HG03025 (cell line): ENCODE data around the gene FLRT1.

Experiments
- ATAC-seq: cut with Tn5 transposase; IDR thresholded peaks from one replicate; pipeline ENCODE4 v1.9.1; 2021; ENCODE audit warnings: mild to moderate bottlenecking, moderate library complexity; ENCODE audit not compliant: unreplicated experiment, low FRiP score

The FLRT1 gene

GRCh38 chr11:64005691-64006090, 30.0 kb upstream of the FLRT1 start:
- ATAC-seq: no peak

- ATAC-seq: no peak
Measured at GRCh38 chr11:64006398-64006797, 29.3 kb upstream of the FLRT1 start.

DNA sequence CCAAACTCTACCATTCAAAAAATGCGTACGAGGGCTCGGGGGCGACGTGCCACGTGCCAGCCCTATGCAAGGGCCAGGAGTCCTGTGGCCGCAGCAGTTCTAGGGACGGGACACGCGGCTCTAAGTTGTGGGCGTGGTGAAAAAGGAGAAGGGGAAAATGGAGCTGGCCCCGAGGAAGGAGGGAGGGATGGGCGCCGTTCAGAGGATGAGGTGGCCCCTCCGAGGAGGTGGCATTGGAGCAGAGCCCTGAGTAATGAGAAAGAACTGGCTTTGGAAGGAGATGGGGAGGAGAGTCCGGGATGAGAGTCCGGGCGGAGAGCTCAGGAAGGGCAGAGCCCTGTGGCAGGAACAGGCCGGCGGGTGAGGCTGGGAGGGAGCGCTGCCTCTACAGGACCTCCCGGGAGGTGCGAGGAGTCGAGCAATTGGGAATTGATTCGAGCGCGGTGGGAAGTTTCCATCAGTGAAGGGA, 28.5 kb upstream of the FLRT1 start:
- ATAC-seq: no peak

- no peak for ATAC-seq
Measured at GRCh38 chr11:64007629-64008282, 28.0 kb upstream of the FLRT1 start.

- ATAC-seq: no peak
Measured at GRCh38 chr11:64008283-64008913, 27.3 kb upstream of the FLRT1 start.

DNA sequence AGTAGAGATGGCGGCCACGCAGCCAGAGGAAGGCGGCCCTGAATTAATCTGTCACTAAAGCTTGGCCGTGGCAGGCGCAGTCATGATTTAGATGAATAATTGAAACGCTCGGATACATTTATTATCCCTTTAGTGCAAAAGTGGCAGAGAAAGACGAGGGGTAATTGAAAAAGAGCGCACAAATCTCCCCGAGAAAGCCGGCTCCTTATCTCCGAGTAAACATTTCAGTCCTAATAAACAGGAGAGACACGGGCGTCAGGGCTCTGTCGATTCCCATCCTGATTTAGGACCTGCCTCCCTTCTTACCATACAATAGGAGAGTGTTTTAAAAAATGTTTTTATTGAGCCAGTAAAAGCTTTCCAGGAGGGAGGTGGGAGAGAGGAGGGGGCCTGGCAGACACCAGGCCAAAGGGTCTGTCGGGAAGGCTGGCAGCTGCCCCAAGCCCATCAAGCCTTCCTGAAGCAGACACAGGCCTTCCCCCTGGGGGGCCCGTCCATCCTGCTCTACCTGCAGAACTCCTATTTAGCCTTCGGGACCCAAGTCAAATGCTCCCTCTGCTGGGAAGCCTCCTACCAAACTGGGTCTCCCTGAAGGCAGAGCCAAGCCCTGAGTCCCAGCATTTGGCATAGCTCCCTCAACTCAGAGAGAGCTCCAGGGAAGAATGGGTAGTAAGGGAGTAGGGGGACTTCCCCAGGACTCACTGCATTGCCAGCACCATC, 26.7 kb upstream of the FLRT1 start:
- no peak for ATAC-seq

DNA sequence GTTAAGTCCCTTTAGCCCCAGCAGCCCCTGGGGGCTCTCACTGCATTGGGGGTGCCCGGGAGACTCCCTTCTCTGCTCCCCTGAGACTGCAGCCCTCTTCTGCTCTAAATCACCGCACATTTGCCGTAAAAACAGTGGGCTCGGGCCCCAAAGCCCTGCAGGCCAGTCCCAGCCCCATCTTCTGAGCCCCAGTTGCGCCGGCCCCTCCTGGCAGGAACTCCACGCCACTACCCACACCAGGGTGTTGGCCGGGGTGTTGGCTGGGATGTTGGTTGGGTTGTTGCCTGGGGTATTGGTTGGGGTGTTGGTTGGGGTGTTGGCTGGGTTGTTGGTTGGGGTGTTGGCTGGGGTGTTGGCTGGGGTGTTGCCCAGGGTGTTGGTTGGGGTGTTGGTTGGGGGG, 26.0 kb upstream of the FLRT1 start:
- ATAC-seq: no peak

DNA sequence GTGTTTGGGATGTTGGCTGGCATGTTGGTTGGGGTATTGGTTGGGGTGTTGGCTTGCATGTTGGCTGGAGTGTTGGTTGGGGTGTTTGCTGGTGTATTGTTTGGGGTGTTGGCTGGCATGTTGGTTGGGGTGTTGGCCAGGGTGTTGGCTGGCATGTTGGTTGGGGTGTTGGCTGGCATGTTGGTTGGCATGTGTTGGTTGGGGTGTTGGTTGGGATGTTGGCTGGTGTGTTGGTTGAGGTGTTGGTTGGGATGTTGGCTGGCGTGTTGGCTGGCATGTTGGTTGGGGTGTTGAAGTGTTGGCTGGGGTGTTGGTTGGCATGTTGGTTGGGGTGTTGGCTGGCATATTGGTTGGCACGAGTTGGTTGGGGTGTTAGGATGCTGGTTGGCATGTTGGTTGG, 24.9 kb upstream of the FLRT1 start:
- ATAC-seq: no peak

GRCh38 chr11:64011371-64011770, 24.4 kb upstream of the FLRT1 start:
- no peak for ATAC-seq

- no peak for ATAC-seq
Measured at GRCh38 chr11:64013141-64013896, 22.4 kb upstream of the FLRT1 start.

- no peak for ATAC-seq
Measured at GRCh38 chr11:64014356-64014755, 21.4 kb upstream of the FLRT1 start.

- no peak for ATAC-seq
Measured at GRCh38 chr11:64015510-64015909, 20.2 kb upstream of the FLRT1 start.

DNA sequence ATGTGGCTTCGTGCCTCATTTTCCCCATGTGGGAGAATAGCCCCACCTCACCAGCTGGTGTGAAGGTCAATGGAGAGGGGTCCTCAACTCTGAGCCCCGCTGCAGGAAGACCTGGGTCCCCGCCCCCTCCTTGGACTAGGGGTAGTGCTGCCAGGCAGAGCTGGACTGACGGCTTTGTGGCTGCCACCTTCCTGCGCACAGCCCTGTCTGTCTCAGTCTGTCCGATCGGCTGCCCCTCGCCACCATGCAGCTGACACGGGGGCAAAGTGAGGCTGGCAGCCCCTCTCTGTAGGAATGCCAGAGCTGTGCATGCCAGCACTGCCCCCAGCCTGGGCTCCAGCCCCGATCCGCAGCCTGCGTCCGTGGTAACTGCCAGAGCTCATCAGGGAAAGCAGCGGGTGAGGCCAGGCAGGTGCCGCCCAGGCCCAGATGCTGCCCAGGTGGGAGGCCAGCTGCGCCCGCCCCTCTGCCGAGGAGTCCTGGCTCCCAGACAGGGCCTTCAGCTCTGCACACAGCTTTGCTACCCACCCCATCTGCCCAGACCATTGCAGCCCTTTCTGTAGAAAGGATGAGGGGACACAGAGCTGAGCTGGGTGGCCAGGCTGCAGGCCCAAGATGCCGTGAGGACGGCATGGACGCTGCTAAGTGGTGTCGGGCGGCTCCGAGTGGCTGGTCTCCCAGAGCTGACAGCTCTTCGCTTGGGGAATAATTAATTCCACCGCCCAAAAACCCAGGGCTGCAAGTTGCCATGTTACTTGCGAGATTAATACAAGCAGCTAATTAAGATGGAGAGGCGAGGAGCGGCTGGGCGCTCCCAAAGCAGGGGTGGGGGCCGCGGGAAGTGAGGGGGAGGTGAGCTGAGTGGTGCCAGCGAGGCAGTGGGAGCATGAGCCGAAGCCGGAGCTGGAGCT, 19.5 kb upstream of the FLRT1 start:
- ATAC-seq: no peak

GRCh38 chr11:64017945-64018224, 17.8 kb upstream of the FLRT1 start:
- no peak for ATAC-seq

DNA sequence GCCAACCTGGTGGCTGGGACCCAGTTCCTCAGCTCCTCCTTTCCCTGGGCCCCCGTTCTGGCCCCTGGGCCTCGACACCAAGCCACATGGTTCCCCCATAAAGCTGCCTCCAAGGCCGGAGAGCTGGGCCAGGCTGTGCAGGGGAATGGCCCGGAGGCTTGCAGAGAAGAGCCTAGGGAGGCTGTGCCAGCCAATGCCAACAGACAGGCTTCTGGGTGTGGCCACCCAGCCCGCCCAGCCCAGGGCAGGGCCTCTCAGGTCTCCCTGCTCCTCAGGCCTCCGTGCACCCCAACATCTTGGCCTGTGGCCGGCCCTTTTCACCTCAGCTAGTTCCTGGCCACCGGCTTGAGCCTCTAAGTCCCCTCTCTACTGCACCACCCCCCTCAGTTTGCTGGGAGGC, 17.4 kb upstream of the FLRT1 start:
- ATAC-seq: no peak

DNA sequence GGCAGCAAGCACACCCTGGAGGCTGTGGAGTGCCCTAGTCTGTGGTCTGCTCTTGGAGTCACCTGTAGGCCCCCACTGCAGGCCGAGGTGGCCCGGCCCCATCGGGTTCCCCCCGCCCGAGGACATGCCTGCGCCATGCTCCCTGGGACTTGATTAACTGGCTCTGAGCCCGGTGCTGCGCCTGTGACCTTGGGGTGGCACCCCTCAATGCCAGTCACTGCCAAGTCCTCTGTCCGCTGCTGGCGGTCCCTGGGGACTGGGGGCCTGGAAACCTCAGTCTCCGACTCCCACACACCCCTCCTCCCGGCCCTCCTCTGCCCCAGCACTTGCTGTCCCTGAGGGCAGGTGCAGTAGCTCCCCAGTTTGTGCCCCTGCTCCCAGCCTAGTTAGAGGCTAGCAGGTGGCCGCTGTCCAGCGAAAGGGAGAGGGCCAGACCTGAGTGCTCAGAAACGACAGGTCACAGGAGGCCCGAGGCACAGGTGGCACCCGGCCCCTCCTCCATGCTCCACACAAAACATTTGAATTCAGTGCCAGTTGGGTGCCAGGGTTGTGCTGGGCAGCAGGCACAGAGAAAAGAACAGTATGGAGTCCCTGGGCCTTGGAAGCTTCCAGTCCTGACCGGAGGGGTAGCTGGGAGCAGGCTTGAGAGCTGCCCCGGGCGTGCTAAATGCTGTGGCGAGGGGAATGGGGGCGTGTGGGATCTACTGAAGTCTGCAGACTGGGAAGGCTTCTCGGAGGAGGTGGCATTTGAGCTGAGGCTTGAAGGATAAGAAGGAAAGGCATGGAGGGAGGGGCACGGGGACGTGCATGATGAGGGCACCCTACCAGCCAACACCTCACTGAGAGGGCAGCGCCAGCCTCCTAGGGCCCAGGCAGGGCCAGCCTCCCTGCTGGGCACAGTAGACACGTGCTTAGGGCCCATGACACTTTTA, 16.4 kb upstream of the FLRT1 start:
- ATAC-seq: no peak

GRCh38 chr11:64020976-64021756, 14.6 kb upstream of the FLRT1 start:
- ATAC-seq: no peak

- no peak for ATAC-seq
Measured at GRCh38 chr11:64021757-64022093, 14.0 kb upstream of the FLRT1 start.
